ENCODE measurements around the gene FRMD4B. TPM values are rescaled to one million over a fixed set of nuclear protein-coding genes. Genes with fewer than 3 reads are reported as not detected.

Gene FRMD4B
- total RNA-seq, 4 donors from 2014 or later: 9.3 to 54.5 (median 27.9) TPM

- TF ChIP-seq CTCF (IDR thresholded peaks at IDR 0.05) (no peak), POLR2A (IDR thresholded peaks at IDR 0.05) (no peak)
- H3K27ac ChIP-seq: no peak overlapping the region
- no peak overlapping the region for H3K4me3 ChIP-seq
- H3K9me3 ChIP-seq: no peaks in the 10 kb centered on the region
- DNase-seq: no peak
- peaks cover 0 to 3% (median 0%) of the 10 kb centered on the region in 4 donors for H3K4me1 ChIP-seq
- H3K27me3 ChIP-seq: no peaks in the 10 kb centered on the region
- H3K36me3 ChIP-seq: no peaks in the 10 kb centered on the region
Observed at GRCh38 chr3:69205385-69205784, 180.5 kb downstream of the FRMD4B start.

GRCh38 chr3:69204315-69204957, 181.5 kb downstream of the FRMD4B start:
- no peak overlapping the region for H3K27ac ChIP-seq
- peaks cover 0 to 3% (median 0%) of the 10 kb centered on the region in 4 donors for H3K4me1 ChIP-seq
- no peaks in the 10 kb centered on the region for H3K36me3 ChIP-seq
- no peak overlapping the region for H3K4me3 ChIP-seq
- no peak for DNase-seq
- H3K9me3 ChIP-seq: no peaks in the 10 kb centered on the region
- TF ChIP-seq CTCF (IDR thresholded peaks at IDR 0.05) (no peak), POLR2A (IDR thresholded peaks at IDR 0.05) (no peak)
- H3K27me3 ChIP-seq: no peaks in the 10 kb centered on the region

- no peaks in the 10 kb centered on the region for H3K36me3 ChIP-seq
- no peak for TF ChIP-seq POLR2A (IDR thresholded peaks at IDR 0.05)
- TF ChIP-seq CTCF (IDR thresholded peaks at IDR 0.05): no peak
- H3K27ac ChIP-seq: no peak overlapping the region
- H3K4me1 ChIP-seq: peaks cover 0 to 3% (median 0%) of the 10 kb centered on the region in 4 donors
- no peaks in the 10 kb centered on the region for H3K9me3 ChIP-seq
- DNase-seq: no peak
- no peak overlapping the region for H3K4me3 ChIP-seq
- no peaks in the 10 kb centered on the region for H3K27me3 ChIP-seq
Observed at GRCh38 chr3:69203631-69204314, 182.1 kb downstream of the FRMD4B start.

- Histone ChIP-seq H3K27ac (no peak overlapping the region), H3K36me3 (no peaks in the 10 kb centered on the region), H3K9me3 (no peaks in the 10 kb centered on the region), H3K27me3 (no peaks in the 10 kb centered on the region), H3K4me1 (peaks cover 0 to 3% (median 0%) of the 10 kb centered on the region in 4 donors), H3K4me3 (no peak overlapping the region)
- DNase-seq: peak in 1 of 3 donors; percentile 53
- TF ChIP-seq POLR2A (IDR thresholded peaks at IDR 0.05) (no peak), CTCF (IDR thresholded peaks at IDR 0.05) (no peak)
Observed at GRCh38 chr3:69201658-69202057, 184.2 kb downstream of the FRMD4B start.

GRCh38 chr3:69200384-69201068, 185.4 kb downstream of the FRMD4B start:
- DNase-seq: peak; percentile 37 to 77 (median 53)

More at GRCh38 chr3:69200384-69201068, 185.4 kb downstream of the FRMD4B start:
- TF ChIP-seq CTCF (IDR thresholded peaks at IDR 0.05) (no peak), POLR2A (IDR thresholded peaks at IDR 0.05) (peak; percentile 60 to 79)
- Histone ChIP-seq H3K4me1 (peaks cover 0 to 3% (median 0%) of the 10 kb centered on the region in 4 donors), H3K27me3 (no peaks in the 10 kb centered on the region), H3K36me3 (no peaks in the 10 kb centered on the region), H3K4me3 (peak overlapping the region; percentile 27 to 60 (median 48)), H3K27ac (peak overlapping the region; percentile 65 to 80 (median 77)), H3K9me3 (no peaks in the 10 kb centered on the region)
